K562 (cell line): Measurements from ENCODE around the gene RAD51AP2.

Source experiments
- CTCF ChIP-seq, 3 experiments: IDR thresholded peaks in 2 of 3; conservative IDR thresholded peaks in 1 of 3; 2 replicates each; pipeline ENCODE4 v1.5.1; 2011 to 2012; ENCODE audit warnings: low read length in 3 of 3, mild to moderate bottlenecking in 3 of 3, control low read depth in 2 of 3, improper control_type of control experiment in 1 of 3, inconsistent platforms in 1 of 3, low read depth in 1 of 3, mixed read lengths in 1 of 3, moderate library complexity in 1 of 3; ENCODE audit not compliant: insufficient read depth in 2 of 3
- RBM25 ChIP-seq: fragments of 200-400 bp; formaldehyde crosslinking; IDR thresholded peaks from 2 replicates; pipeline ENCODE4 v1.6.1; 2018; ENCODE audit warnings: low read length, low read depth, moderate library complexity; ENCODE audit not compliant: severe bottlenecking
- SAP30 ChIP-seq: fragments of 200-600 bp; sonication (generic); IDR thresholded peaks from 2 replicates; pipeline ENCODE4 v1.6.1; 2012; ENCODE audit warnings: borderline replicate concordance, low read depth, mild to moderate bottlenecking, moderate library complexity, low read length, control low read depth, inconsistent platforms; ENCODE audit not compliant: insufficient read depth, poor library complexity, severe bottlenecking
- TCF7L2 ChIP-seq: fragments of 150-350 bp; IDR thresholded peaks from 2 replicates; pipeline ENCODE4 v1.6.1; 2016; ENCODE audit warnings: low read depth, mild to moderate bottlenecking, low read length, moderate library complexity
- ZBTB40 ChIP-seq, 2 experiments: fragments of 450-650 bp in 1 of 2; sonication (generic) in 1 of 2; formaldehyde crosslinking in 1 of 2; IDR thresholded peaks; 2 replicates each; pipeline versions ENCODE4 v1.7.1 to v1.9.0; 2016 to 2022; ENCODE audit warnings: inconsistent platforms in 1 of 2, mild to moderate bottlenecking in 1 of 2, missing genetic modification reagents in 1 of 2
- ZFP1 ChIP-seq: fragments of 450-650 bp; formaldehyde crosslinking; IDR thresholded peaks from 2 replicates; pipeline ENCODE4 v1.4.0; 2020; ENCODE audit warnings: mild to moderate bottlenecking, mixed read lengths
- ZNF407 ChIP-seq: fragments of 450-650 bp; IDR thresholded peaks from 2 replicates; pipeline ENCODE4 v1.6.1; 2016; ENCODE audit warnings: low read depth

GRCh38 chr2:17540813-17541530, 22.7 kb upstream of the RAD51AP2 start:
- no peak for TF ChIP-seq ZNF407
- no peak for TF ChIP-seq ZFP1
- no peak for TF ChIP-seq ZBTB40 (IDR thresholded peaks at IDR 0.05)
- TF ChIP-seq ZBTB40 (CRISPR knock-in tag; IDR thresholded peaks at IDR 0.05): no peak
- no peak for TF ChIP-seq SAP30
- no peak for TF ChIP-seq RBM25
- TF ChIP-seq TCF7L2: no peak
- no peak for TF ChIP-seq CTCF (IDR thresholded peaks at IDR 0.05 in 2 of 3, conservative IDR thresholded peaks at IDR 0.05 in 1 of 3; ENCODE audit: insufficient read depth in 2 of 3, low read depth in 1 of 3, low read length in 3 of 3)
